NOMO-1 treated with DMSO at 0.1 percent for 48 hours (cell line): ENCODE data around the gene MS4A12.
"Not testable (repeated sequence)": the region's sequence is repeated elsewhere in the genome, so short reads cannot be mapped to it uniquely, and the experiment has no call there.

ENCODE experiments used
- DNase-seq: peaks from one replicate; lab custom pipeline; 2025; ENCODE audit not compliant: unreplicated experiment; lab: John Stamatoyannopoulos, UW

The MS4A12 gene

DNA sequence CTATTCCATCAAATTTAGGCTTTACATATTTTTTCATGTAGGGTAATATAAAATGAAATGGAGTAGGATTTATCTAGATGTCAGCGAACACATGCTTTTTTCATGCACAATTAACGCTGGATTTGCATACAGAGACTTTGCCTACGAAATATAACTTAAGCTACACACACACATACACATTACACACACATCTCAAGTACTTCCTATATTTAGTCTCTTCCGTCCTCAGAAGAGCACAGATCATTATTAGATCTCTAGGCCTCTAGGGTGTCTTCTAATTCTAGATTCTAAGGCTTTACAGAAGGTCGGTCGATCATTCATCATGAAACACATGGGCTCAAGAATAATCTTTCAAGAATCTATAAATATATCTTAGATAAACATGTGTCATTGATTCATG, 18.8 kb downstream of the MS4A12 start:
- DNase-seq: no peak

DNA sequence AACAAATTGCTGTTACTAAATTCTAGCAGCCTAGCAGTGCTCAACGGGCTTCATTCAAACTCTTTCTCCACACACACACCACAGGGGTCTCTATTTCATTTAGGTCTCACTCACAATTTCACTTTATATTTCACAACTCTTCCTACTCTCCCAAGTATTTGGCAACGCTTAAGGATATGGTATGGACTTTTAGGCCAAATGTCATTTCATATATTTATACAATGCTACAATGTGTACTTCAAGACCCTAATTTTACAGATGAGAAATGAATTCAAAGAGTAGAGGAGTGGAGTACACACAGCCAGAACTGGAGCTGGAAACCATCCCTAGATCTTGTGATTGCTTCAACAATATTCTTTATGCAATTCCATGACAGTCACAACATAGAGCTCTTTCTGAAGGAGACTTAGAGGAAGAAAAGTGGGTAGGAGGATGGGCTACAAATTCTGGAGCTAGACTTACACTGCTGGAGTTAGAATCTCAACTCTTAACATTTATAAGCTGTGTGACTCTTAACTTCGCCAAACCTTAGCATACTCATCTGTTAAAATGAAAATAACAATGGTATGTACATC, 20.2 kb downstream of the MS4A12 start:
- DNase-seq: no peak

GRCh38 chr11:60513496-60514460, 21.2 kb downstream of the MS4A12 start:
- peak; percentile 36 for DNase-seq

DNA sequence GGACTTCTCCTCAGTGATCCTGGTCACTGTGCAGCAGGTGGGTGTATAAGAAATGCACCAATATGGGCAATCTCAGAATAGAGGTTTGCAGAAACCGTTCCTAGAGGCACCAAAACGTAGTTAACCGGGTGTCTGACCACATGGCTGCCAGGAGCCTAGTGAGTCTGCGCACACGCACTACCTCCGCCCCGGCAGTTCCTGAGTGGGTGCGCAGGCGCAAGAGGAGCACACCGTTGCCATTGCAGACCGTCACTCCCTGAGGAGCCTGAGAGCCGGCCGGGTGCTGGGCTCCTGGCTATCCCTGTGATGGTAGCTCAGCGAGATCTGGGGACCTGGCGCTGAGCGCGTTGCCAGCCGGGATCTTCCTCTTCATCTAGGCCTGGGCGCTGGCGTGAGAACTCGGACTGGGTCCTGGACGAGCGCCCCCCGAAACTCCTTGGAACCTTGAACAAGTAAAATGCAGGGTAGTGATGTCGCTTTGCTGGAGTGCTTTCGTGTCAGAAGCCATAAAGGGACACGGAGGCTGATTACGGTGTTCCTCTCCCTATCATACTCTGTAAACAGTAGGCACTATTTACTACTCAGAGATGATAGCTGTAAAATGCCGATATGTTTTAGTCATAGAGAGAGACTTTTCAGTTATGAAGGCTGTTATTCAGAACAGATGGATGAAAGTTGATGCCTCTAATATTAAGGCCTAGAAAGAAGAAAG, 22.7 kb downstream of the MS4A12 start, which contains the start of gene MS4A13:
Gene MS4A13, plus strand, starts transcription at position 249 of the 712 bp plus-strand sequence. CDS start 2,692 bp downstream, outside the sequence.
- no peak for DNase-seq

DNA sequence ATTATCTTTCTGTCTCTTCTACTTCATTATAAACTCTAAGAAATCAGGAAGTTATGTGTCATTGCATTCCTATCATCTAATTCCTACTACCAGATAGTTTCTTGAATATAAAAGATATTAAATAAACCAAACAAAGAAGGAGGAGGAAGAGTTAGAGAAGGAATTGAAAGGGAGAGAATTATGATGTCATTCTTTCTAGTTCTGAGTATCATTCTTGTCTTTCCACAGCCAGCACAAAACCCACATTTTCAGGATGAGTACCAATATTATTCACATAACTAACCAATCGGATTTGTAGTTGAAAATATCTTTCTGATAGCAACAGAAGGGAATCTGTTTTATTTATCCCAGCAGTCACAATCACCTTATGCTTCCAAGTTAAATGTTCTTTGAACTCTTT, 35.9 kb downstream of the MS4A12 start:
- no peak for DNase-seq

DNA sequence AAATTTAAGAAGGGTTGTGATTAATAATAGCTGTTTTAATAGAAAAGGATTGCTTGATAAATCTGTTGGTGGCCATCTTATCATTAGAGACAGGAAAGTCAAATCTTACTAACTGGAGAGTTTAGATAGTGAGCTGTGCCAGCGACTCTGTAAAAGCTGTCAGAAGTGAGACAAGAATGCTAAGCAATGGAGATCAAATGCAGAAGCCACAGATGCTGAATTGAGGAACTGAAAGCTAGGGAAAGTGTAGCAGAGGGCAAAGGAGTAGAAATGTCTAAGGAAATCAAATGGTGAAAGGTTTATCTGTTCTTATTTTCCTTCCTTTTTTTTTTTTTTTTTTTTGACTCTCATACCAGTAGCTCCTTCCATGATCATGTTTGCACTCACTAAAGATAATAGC, 36.4 kb downstream of the MS4A12 start:
- DNase-seq: peak; percentile 94

DNA sequence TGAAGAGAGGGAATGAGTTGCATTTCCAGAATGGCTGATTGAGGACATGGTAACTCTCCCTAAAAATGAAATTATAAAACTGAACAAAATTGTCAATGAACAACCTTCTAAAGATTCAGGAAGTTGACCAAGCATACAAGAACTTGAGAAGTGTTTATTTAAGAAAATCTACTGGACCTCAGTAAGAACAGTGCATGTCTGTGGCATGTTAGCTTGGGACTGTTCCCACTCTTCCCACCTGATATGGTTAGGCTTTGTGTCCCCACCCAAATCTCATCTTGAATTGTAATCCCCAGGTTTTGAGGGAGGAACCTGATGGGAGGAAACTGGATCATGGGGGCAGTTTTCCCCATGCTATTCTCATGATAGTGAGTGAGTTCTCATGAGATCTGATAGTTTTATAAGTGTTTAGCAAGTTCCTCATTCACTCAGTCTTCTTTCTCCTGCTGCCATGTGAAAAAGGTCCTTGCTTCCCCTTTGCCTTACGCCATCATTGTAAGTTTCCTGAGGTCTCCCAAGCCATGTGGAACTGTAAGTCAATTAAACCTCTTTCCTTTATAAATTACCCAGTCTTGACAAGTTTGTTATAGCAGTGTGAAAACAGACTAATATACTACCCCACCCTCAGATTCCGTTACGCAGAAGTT, 38.0 kb downstream of the MS4A12 start:
- peak; percentile 21 for DNase-seq

DNA sequence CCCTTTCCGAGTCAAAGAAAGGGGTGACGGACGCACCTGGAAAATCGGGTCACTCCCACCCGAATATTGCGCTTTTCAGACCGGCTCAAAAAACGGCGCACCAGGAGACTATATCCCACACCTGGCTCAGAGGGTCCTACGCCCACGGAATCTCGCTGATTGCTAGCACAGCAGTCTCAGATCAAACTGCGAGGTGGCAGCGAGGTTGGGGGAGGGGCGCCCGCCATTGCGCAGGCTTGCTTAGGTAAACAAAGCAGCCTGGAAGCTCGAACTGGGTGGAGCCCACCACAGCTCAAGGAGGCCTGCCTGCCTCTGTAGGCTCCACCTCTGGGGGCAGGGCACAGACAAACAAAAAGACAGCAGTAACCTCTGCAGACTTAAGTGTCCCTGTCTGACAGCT, 39.8 kb downstream of the MS4A12 start:
- not testable (repeated sequence) for DNase-seq

- not testable (repeated sequence) for DNase-seq
These were observed 46.0 kb downstream of the MS4A12 start for GRCh38 chr11:60538627-60539026.

DNA sequence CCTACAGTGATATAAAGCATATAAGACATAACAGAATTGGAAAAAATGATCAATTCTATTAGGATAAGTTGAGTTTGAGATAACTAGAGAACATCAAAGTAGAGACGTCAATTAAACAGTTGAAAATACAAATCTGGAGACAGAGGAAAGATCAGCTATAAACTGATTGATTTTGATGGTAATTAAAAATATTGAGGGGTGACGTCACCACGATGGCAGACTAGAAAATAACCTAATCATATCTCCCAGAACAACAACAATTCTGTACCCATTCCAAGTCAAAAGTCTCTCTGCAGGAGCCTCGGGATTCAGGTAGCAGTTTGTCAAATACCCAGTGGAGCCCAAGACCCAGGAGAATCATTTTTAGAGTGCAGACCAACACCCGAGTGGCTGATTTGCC, 51.5 kb downstream of the MS4A12 start:
- no peak for DNase-seq
